OCI-LY7 (cell line): ENCODE data around the gene HCK.

Source experiments
- CTCF ChIP-seq: fragments of 200-600 bp; sonication (generic); conservative IDR thresholded peaks from 2 replicates; pipeline ENCODE4 v1.5.1; 2014; ENCODE audit warnings: mild to moderate bottlenecking, antibody characterized with exemption, low read length, moderate library complexity, mixed read lengths
- EZH2phosphoT487 ChIP-seq: fragments of 200-600 bp; sonication (generic); IDR thresholded peaks from 2 replicates; pipeline ENCODE4 v1.6.1; 2018; ENCODE audit warnings: low read depth, borderline replicate concordance, mild to moderate bottlenecking, mixed run types, antibody characterized with exemption, low read length, moderate library complexity, mixed read lengths

GRCh38 chr20:32080783-32081182, 28.7 kb downstream of the HCK start:
- TF ChIP-seq CTCF (no peak), EZH2phosphoT487 (no peak)
